Cardiac fibroblast (primary cell): ENCODE measurements around the gene ZDHHC5.
A peak's percentile ranks its signal among the peaks of the same experiment; 100 is the strongest.

ENCODE experiments used
- DNase-seq, 2 donors: peaks; one replicate each; pipeline versions ENCODE4 v3.0.0 to v3.0.0-alpha.2; 2010; ENCODE audit warnings: low read depth in 2 of 2
- H3K4me3 ChIP-seq, 2 donors: replicated peaks in 1 of 2; 1 replicate in 1 of 2; 2 replicates in 1 of 2; pipeline ENCODE4 v1.5.1; 2011; ENCODE audit warnings: low read depth in 2 of 2, low read length in 2 of 2, mild to moderate bottlenecking in 2 of 2, moderate library complexity in 1 of 2
- CTCF ChIP-seq: IDR thresholded peaks from one replicate; pipeline ENCODE4 v1.5.1; 2011; ENCODE audit warnings: low read depth, mild to moderate bottlenecking, low read length, inconsistent platforms

The ZDHHC5 gene

GRCh38 chr11:57656885-57657193, 11.1 kb upstream of the ZDHHC5 start:
- peak overlapping the region in 1 of 2 donors; percentile 65 for H3K4me3 ChIP-seq
- TF ChIP-seq CTCF, result no peak
- no peak for DNase-seq

- no peak for TF ChIP-seq CTCF
- peak within 1 kb of the TSS; percentile 65 to 88 for H3K4me3 ChIP-seq
- peak; percentile 99 for DNase-seq
Measured at GRCh38 chr11:57657194-57658022, 10.5 kb upstream of the ZDHHC5 start, which contains the start of gene CLP1. Gene CLP1 (plus strand): TSS chr11:57657762. CDS start chr11:57659477, 1,715 bp downstream.

GRCh38 chr11:57658023-57658361, 9.9 kb upstream of the ZDHHC5 start:
- peak overlapping the region; percentile 65 to 88 for H3K4me3 ChIP-seq
- TF ChIP-seq CTCF, result no peak
- DNase-seq, result no peak

GRCh38 chr11:57659669-57660068, 8.2 kb upstream of the ZDHHC5 start:
- no peak for TF ChIP-seq CTCF
- H3K4me3 ChIP-seq, result no peak overlapping the region
- no peak for DNase-seq

DNA sequence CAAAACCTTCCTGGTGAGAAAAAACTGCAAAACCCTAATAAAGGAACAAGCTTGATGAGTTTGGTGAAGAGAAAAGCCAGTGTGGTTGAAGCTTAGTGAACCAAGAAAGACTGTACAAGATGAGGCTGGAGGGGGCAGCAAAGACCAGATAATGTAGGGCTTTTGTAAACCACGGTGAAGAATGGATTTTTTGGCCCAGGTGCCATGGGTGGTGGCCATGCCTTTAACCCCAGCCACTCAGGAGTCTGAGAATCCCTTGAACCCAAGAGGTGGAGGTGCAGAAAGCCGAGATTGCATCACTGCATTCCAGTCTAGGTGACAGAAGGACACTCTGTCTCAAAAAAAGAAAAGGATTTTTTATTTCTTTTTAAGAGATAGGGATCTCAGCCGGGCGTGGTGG, 5.0 kb upstream of the ZDHHC5 start:
- DNase-seq, result no peak
- TF ChIP-seq CTCF, result no peak
- H3K4me3 ChIP-seq, result no peak overlapping the region

DNA sequence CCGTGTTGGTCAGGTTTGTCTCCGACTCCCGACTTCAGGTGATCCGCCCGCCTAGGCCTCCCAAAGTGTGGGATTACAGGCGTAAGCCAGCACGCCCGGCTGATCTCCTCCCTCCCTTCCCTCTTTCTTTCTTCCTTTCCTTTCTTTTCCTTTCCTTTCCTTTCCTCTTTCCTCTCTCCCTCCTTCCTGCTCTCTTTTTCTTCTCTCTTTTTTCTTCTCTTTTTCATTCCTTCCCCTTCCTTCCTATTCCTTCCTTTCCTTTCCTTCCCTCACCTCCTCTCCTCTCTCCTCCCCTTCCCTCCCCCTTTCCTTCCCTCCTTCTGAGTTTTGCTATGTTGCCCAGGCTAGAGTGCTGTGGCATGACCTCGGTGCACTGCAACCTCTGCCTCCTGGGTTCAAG, 3.9 kb upstream of the ZDHHC5 start:
- no peak for DNase-seq
- TF ChIP-seq CTCF, result no peak
- no peak overlapping the region for H3K4me3 ChIP-seq
